AG09309 (cell line): Measurements from ENCODE around the gene HMGN4.
"Not testable (repeated sequence)": the region's sequence is repeated elsewhere in the genome, so short reads cannot be mapped to it uniquely, and the experiment has no call there.

Experiments used
- DNase-seq: peaks from one replicate; pipeline ENCODE4 v3.0.0-alpha.2; 2010; ENCODE audit warnings: low read depth
- H3K4me3 ChIP-seq: 2 replicates; pipeline ENCODE4 v1.5.1; 2011; ENCODE audit warnings: mild to moderate bottlenecking, low read depth, low read length, moderate library complexity; ENCODE audit not compliant: control insufficient read depth
- CTCF ChIP-seq: IDR thresholded peaks from 2 replicates; pipeline ENCODE4 v1.5.1; 2011; ENCODE audit warnings: mild to moderate bottlenecking, low read depth, low read length, inconsistent platforms; ENCODE audit not compliant: insufficient read depth, control insufficient read depth; ENCODE audit errors: missing control alignments

HMGN4 gene

DNA sequence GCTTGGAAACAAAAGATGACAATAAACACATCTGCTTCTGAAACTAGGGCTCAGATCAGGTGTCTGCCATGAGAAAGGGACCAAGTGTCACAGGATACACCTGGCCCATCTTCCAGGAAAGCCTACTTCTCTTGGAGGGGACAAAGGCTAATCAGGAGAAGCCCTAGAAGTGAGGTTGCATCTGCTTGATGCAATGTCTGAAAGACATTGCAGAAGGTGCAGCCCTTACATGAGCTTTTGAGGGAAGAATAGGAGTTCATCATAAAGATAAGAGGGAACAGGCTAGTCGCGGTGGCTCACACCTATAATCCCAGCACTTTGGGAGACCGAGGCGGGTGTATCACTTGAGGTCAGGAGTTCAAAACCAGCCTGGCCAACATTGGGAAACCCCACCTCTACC is 40.6 kb upstream of the HMGN4 start:
- no peak for TF ChIP-seq CTCF

DNA sequence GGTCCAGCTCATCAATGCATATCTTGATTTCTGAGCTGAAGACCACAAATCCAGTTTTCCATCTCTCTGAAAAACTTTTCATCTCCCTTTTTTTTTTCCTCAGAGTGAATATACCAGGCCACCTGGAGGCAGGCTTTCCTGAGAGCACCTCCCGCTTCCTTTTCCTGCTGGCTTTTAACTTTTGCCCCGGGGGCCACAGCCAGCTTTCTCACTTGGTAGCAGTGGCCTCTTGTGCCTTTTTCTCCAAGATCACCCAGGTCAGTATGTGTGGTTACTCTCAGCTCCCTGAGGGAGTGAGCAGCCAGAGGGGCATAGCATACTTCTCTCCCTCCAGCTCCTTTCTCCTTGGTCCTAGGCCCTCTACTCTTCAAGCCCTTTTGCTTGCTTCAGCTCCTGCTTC is 38.1 kb upstream of the HMGN4 start, which contains the start of gene BTN1A1:
TSS of gene BTN1A1 (plus strand) at position 202 of the 400 bp plus-strand sequence. CDS start 984 bp downstream, outside the sequence.
- TF ChIP-seq CTCF, result no peak
- H3K4me3 ChIP-seq, result no peak within 1 kb of the TSS
- DNase-seq, result no peak

More for the DNA sequence above, 40.6 kb upstream of the HMGN4 start:
- H3K4me3 ChIP-seq, result no peak overlapping the region
- DNase-seq, result no peak

- no peak for TF ChIP-seq CTCF
- DNase-seq, result no peak
- H3K4me3 ChIP-seq, result peak overlapping the region; percentile 18
Measured at GRCh38 chr6:26501482-26501986, 36.6 kb upstream of the HMGN4 start.

DNA sequence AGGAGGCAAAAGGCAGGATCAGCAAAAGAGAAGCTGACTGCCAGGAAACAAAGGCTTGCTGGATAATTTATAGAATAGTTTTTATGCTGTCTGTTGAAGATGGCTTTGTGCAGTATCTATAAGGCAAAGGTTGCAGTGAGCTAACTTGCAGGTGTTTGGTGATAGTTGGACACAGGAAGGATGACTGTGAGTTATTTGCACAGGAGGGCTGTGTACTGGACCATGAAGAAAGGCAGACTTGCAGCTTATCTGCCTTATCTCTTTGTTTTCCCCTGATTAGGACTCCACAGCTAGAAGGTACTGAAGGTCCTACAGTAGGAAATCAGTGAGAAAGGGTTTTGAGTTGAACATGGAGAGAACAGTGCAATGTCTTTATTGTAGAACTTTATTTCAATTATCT is 36.0 kb upstream of the HMGN4 start:
- no peak for DNase-seq
- TF ChIP-seq CTCF, result no peak
- no peak overlapping the region for H3K4me3 ChIP-seq

- no peak overlapping the region for H3K4me3 ChIP-seq
- no peak for TF ChIP-seq CTCF
Measured at GRCh38 chr6:26502626-26503025, 35.5 kb upstream of the HMGN4 start.

DNA sequence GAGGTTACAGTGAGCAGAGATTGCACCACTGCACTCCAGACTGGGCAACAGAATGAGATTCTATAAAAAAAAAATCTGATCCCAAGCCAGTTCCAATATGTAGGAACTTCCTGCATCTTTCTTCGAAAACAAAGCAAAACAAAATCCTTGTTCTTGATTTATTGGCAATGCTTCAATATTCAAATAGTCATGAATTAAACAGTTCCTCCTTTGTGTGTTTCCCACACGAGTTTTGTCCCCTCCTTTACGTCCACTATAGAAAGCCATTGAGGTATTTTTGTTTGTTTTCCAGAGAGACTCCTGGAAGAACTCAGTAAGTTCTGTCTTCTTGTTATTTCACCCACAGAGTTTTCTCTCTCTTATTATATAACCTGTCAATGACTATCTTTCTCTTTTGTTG is 30.5 kb upstream of the HMGN4 start:
- DNase-seq, result no peak
- no peak for TF ChIP-seq CTCF
- no peak overlapping the region for H3K4me3 ChIP-seq

More at GRCh38 chr6:26502626-26503025, 35.5 kb upstream of the HMGN4 start:
- DNase-seq, result no peak

- H3K4me3 ChIP-seq, DNase-seq: not testable (repeated sequence)
Measured at GRCh38 chr6:26511033-26511432, 27.1 kb upstream of the HMGN4 start.
